SW 1271 (cell line): Measurements from ENCODE around the gene XRCC2.
"Not testable (repeated sequence)": the region's sequence is repeated elsewhere in the genome, so short reads cannot be mapped to it uniquely, and the experiment has no call there.

Source experiments
- DNase-seq, 2 experiments: peaks; one replicate each; lab custom pipeline; 2025; lab: John Stamatoyannopoulos, UW

The XRCC2 gene

DNA sequence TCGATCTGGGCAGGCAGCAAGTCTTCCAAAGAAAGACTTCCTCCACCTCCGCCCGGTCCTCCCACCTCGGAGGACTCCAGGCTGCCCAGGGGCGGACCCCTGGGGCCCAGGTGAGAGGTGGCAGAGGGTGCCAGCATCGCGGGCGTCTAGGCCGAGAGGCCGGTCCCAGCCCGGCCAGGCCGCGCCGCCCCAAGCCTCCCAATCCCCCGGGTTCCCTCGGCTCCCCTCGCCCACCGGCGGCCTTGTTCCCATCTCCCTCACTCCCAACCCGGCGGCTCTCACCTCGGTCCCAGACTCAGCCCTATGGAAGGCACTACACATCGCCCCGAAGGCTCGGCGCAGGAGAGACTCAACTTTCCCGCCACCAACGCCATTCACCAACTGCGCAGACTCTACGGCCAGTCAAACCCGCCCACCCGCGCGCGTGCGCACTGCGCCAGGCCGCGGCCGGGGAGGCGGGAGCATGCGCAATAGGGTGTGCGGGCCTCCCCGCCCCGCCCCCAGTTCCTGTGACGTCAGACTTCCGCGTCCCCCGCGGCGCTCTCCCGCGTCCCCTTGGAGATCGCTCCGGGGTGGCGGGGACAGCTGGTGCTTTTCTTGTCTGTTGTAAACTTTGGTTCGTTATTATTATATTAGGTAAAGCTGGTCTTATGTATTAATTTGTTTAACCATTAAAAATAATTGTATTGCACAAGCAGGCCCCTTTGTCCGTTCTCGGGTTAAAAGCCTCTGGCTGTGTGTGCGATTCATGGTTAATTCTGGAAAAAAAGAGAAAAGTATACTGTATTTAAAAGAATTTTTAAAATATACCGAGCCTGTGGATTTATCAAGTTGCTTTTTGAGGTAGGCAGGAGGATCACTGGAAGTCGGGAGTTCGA lies at the start of gene XRCC2:
XRCC2 (minus strand) TSS at position 383 of the 878 bp plus-strand sequence; CDS start at position 321, 62 bp downstream.
- DNase-seq: peak; percentile 51 to 80

DNA sequence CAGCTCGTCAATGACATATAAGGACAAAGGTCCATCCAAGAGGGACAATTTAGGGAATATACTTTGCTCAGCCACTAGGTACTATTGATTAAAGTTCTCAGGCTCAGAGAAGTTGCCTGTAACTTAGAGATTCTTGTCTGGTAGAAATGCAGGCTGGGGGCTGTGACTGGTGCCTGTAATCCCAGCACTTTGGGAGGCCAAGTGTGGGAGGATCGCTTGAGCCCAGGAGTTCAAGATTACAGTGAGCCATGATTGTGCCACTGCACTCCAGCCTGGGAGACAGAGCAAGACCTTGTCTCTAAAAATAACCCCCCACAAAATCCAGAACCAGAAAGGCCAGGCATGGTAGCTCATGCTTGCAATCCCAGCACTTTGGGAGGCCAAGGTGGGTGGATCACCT lies 47.4 kb upstream of the XRCC2 start:
- DNase-seq: no peak

GRCh38 chr7:152712412-152713042 lies 36.6 kb upstream of the XRCC2 start:
- not testable (repeated sequence) for DNase-seq

GRCh38 chr7:152711444-152711944 lies 35.6 kb upstream of the XRCC2 start:
- no peak for DNase-seq

DNA sequence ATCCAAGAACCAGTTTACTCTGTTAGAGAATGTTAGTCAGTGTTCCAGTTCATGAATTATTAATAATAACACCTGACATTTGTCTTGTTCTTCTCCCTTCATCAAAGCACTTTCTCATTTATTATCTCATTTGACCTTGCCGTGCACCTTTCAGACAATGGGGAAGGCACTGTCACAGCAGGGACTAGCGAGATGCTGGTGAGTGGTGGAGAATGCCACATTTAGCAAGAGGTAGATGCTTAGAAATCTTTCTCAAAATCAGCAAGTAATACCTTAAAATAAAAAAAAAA lies 34.2 kb upstream of the XRCC2 start:
- no peak for DNase-seq

- peak in 1 of 2 experiments; percentile 5 for DNase-seq
Observed at GRCh38 chr7:152709287-152710152, 33.6 kb upstream of the XRCC2 start.

DNA sequence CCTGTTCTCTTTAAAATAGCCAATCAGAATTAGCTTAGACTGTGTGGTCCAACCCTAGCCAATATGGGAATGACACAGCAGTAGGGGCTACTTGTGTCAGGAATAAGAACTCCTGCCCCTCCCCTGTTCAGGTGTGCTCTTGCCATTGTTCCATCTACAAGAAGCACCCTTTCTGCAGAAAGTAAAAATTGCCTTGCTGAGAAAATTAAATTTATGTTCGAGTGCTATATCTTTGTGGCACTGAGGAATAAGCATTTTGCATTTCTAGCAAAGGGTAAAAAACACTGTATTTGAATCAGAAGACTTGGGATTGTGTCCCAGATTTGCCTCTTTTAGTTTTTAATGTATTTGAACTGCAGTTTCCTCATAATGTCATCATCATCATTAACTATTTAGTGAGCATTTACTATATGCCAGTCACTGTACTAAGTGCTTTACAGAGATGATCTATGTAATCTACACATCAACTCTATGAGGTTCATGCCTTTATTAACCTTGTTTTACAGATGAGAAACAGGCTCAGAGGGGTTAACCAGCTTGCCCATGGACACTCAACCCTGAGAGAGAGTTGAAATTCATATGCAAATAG lies 28.9 kb upstream of the XRCC2 start:
- DNase-seq: no peak

DNA sequence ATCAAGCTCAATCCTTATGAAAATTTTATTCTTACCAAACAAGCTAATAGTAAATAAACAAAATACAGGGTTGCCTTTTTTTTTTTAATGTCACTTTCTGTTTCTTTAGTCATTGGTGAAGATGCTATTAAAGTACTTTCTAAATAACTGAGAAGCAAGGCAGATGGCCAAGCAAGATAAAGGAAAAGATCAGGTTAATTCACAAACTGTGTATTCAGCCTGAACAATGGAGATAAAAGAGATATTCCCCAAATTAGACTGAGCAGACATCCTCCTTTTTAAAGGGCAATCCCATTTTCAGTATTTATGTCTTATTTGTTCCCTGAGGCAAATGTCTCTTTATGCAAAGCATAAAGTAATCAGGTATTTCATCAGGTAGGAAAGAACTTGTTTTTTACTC lies 23.1 kb upstream of the XRCC2 start:
- no peak for DNase-seq

DNA sequence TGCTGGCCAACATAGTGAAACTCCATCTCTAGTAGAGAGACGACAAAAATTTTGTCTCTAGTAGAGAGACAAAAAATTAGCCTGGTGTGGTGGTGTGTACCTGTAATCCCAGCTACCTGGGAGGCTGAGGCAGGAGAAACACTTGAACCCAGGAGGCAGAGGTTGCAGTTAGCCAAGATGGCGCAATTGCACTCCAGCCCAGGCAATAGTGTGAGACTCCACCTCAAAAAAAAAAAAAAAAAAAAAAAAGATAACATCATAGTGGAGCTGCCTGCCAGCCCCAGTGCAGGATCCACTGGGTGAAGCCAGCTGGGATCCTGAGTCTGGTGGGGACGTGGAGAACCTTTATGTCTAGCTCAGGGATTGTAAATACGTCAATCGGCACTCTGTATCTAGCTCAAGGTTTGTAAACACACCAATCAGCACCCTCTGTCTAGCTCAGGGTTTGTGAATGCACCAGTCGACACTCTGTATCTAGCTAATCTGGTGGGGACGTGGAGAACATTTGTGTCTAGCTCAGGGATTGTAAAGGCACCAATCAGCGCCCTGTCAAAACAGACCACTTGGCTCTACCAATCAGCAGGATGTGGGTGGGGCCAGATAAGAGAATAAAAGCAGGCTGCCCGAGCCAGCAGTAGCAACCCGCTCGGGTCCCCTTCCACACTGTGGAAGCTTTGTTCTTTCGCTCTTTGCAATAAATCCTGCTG lies 21.5 kb upstream of the XRCC2 start:
- DNase-seq: not testable (repeated sequence)

DNA sequence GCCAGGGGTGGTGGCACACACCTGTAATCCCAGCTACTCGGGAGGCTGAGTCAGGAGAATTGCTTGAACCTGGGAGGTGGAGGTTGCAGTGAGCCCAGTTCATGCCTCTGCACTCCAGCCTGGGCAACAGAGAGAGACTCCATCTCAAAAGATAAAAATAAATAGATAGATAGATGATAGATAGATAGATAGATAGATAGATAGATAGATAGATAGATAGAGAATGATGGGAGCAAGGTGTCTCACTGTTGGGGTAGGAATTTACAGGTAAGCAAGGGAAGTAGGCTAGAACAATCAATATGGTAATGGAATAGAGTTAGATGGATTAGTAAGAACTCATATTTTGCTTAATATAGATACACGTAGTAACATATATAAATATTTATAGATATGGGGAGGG lies 16.3 kb upstream of the XRCC2 start:
- DNase-seq: not testable (repeated sequence)

GRCh38 chr7:152683297-152683696 lies 7.4 kb upstream of the XRCC2 start:
- DNase-seq: no peak

DNA sequence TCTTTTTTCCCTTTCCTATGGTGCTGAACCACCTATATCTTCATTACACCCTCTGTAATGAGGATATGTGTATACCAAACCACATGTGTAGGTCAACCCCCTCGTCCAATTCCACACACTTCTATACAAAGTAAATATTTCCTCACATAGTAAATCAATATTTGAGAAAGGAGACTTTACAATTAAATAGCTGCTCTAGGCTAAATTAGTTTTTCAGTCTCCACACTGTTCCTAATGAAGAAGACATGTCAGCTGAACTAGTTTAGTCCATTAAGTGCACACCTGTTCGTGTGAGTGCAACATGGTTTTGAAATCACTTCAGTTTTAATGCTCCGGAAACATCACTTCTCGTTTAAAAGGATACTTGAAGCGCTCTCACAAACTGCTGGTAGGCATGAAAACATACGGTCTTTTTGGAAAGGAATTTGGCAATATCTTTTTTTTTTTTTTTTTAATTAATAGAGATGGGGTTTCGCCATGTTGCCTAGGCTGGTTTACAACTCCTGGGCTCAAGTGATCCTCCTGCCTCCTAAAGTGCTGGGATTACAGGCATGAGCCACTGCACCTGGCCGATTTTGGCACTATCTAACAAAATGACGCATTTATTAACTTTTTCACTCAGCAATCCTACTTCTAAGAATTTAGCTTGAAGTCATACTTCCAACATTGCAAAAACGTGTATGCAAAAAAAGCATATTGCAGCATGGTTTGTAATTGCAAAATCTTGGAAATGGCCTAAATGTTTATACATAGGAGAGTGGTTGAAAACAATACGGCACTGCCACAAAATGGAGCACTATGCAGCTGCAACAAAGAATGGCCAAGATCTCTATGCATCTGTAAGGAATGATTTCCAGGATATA lies 2.1 kb upstream of the XRCC2 start:
- no peak for DNase-seq

- DNase-seq: peak in 1 of 2 experiments; percentile 8
Observed at GRCh38 chr7:152674860-152675758, 832 bp downstream of the XRCC2 start.

- no peak for DNase-seq
Observed at GRCh38 chr7:152673897-152674296, 2.0 kb downstream of the XRCC2 start.

GRCh38 chr7:152672626-152673025 lies 3.3 kb downstream of the XRCC2 start:
- no peak for DNase-seq

DNA sequence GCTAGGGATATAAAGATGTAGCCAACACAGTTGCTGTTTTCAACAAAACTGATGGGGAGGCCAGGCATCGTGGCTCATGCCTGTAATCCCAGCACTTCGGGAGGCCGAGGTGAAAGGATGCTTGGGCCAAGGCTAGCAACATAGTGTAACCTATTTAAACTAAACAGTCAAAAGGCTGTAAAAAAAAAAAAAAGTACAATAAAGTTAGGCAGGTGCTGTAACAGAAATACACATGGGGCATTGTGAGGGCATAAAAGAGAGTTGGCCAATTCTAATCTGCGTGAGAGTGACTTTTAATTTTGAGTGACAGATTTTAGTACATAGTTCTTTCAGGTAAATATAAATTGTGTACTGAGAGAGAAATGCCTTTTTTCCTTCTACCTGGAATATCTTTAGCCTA lies 6.2 kb downstream of the XRCC2 start:
- no peak for DNase-seq

DNA sequence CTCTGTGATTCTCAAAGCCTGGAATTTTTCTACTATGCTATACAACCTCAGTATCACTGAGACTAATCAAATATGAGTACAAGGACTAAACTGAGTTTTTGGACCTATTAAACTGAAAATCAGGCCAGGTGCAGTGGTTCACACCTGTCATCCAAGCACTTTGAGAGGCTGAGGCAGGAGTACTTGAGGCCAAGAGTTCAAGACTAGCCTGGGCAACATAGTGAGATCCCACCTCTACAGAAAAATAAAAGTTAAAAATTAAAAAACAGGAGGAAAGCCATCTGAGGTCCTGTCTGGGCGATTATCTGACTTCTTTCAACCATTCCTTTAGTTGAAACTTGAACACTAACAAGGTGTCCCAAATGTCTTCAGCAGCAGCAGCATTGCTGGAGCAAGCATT lies 7.0 kb downstream of the XRCC2 start:
- no peak for DNase-seq

GRCh38 chr7:152667958-152668357 lies 8.0 kb downstream of the XRCC2 start:
- DNase-seq: no peak

GRCh38 chr7:152666078-152666477 lies 9.9 kb downstream of the XRCC2 start:
- DNase-seq: no peak
